ENCODE data around the gene R3HDM1. TPM values are rescaled to one million over a fixed set of nuclear protein-coding genes. Genes with fewer than 3 reads are reported as not detected.

R3HDM1 gene
- total and polyA plus RNA-seq, 2 donors (not counting 1 experiment from before 2014, with no cell fraction given): 12.4 to 33.1 TPM

DNA sequence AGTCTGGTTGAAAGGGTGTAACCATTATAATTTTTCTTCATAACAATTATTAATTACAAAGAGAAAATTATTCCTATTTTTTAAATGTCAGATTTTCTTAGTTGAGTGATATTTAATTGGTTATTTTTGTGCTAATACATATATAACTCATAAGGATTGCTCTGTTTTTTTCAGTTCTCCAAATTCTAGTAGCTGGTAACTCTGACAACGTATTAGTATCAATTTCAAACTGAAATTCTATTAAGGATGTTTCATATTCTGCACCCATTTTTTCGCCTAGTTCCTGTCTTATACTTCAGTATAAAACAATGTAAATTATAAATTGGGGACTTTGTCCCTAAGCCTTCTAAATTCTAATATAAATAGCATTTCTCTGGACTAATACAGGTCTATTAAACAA is 81.0 kb downstream of the R3HDM1 start:
- no peak overlapping the region for H3K9ac ChIP-seq (ENCODE audit: insufficient read depth, low read length)
- no peak overlapping the region for H2AFZ ChIP-seq (ENCODE audit: low read length)
- no peak overlapping the region for H3K4me3 ChIP-seq (replicated peaks in 1 of 4; ENCODE audit: control extremely low read depth in 1 of 4, insufficient read depth in 1 of 4, low read depth in 3 of 4, low read length in 4 of 4)
- H3K4me2 ChIP-seq (ENCODE audit: extremely low read depth, insufficient read depth, low read length): no peak overlapping the region
- H3K9me3 ChIP-seq (ENCODE audit: control insufficient read depth, insufficient read depth, low read depth, low read length): no peaks in the 10 kb centered on the region
- no peak overlapping the region for H3K27ac ChIP-seq (ENCODE audit: insufficient read depth, low read length)
- no peaks in the 10 kb centered on the region for H3K27me3 ChIP-seq (ENCODE audit: control insufficient read depth, insufficient read depth, low read length)
- no peaks in the 10 kb centered on the region for H3K4me1 ChIP-seq (ENCODE audit: control insufficient read depth, extremely low read depth, insufficient read depth, low read length)
- no peaks in the 10 kb centered on the region for H3K36me3 ChIP-seq (ENCODE audit: control insufficient read depth, insufficient read depth, low read length)
- no peak for DNase-seq (ENCODE audit: low read depth in 2 of 2)
- no peaks in the 10 kb centered on the region for H3K79me2 ChIP-seq (ENCODE audit: control insufficient read depth, insufficient read depth, low read length)
- no peak for TF ChIP-seq EZH2 (IDR thresholded peaks at IDR 0.05; ENCODE audit: low read length, missing control alignments)
- no peak for TF ChIP-seq CTCF (conservative IDR thresholded peaks at IDR 0.05 in 1 of 2, IDR thresholded peaks at IDR 0.05 in 1 of 2; ENCODE audit: low read depth in 1 of 2, low read length in 2 of 2)
- H4K20me1 ChIP-seq (ENCODE audit: control insufficient read depth, extremely low read depth, insufficient read depth, low read length): no peaks in the 10 kb centered on the region

DNA sequence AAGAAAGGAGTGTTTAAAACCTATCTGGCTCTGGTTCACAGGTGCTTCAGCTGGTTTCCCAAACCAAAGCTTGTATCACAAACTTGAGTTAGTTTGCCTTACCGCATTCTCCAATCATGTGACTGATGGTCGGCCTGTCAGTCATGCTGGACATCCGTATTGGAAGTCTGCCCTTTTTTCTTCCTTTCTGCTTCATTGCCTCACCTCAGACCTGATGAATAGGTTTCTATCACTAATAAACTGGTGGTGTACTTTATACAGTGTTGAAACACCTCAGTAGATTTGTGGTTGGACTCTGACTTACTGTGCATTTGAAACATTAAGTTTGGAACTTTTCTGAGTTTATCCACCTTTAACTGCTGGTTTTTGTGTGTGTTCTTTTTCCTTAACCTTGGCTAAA is 84.1 kb downstream of the R3HDM1 start:
- no peaks in the 10 kb centered on the region for H3K27me3 ChIP-seq (ENCODE audit: control insufficient read depth, insufficient read depth, low read length)
- TF ChIP-seq CTCF (conservative IDR thresholded peaks at IDR 0.05 in 1 of 2, IDR thresholded peaks at IDR 0.05 in 1 of 2; ENCODE audit: low read depth in 1 of 2, low read length in 2 of 2): no peak
- H3K4me1 ChIP-seq (ENCODE audit: control insufficient read depth, extremely low read depth, insufficient read depth, low read length): no peaks in the 10 kb centered on the region
- no peak overlapping the region for H3K27ac ChIP-seq (ENCODE audit: insufficient read depth, low read length)
- no peaks in the 10 kb centered on the region for H4K20me1 ChIP-seq (ENCODE audit: control insufficient read depth, extremely low read depth, insufficient read depth, low read length)
- H3K4me3 ChIP-seq (replicated peaks in 1 of 4; ENCODE audit: control extremely low read depth in 1 of 4, insufficient read depth in 1 of 4, low read depth in 3 of 4, low read length in 4 of 4): no peak overlapping the region
- no peak overlapping the region for H2AFZ ChIP-seq (ENCODE audit: low read length)
- H3K9ac ChIP-seq (ENCODE audit: insufficient read depth, low read length): no peak overlapping the region
- no peaks in the 10 kb centered on the region for H3K36me3 ChIP-seq (ENCODE audit: control insufficient read depth, insufficient read depth, low read length)
- H3K4me2 ChIP-seq (ENCODE audit: extremely low read depth, insufficient read depth, low read length): no peak overlapping the region
- H3K9me3 ChIP-seq (ENCODE audit: control insufficient read depth, insufficient read depth, low read depth, low read length): no peaks in the 10 kb centered on the region
- no peak for DNase-seq (ENCODE audit: low read depth in 2 of 2)
- no peaks in the 10 kb centered on the region for H3K79me2 ChIP-seq (ENCODE audit: control insufficient read depth, insufficient read depth, low read length)

GRCh38 chr2:135617501-135618015 is 86.3 kb downstream of the R3HDM1 start:
- Histone ChIP-seq H3K36me3 (ENCODE audit: control insufficient read depth, insufficient read depth, low read length) (no peaks in the 10 kb centered on the region), H3K79me2 (ENCODE audit: control insufficient read depth, insufficient read depth, low read length) (no peaks in the 10 kb centered on the region), H3K4me3 (replicated peaks in 1 of 4; ENCODE audit: control extremely low read depth in 1 of 4, insufficient read depth in 1 of 4, low read depth in 3 of 4, low read length in 4 of 4) (no peak overlapping the region), H3K27ac (ENCODE audit: insufficient read depth, low read length) (no peak overlapping the region), H3K4me1 (ENCODE audit: control insufficient read depth, extremely low read depth, insufficient read depth, low read length) (no peaks in the 10 kb centered on the region), H3K27me3 (ENCODE audit: control insufficient read depth, insufficient read depth, low read length) (no peaks in the 10 kb centered on the region), H3K9me3 (ENCODE audit: control insufficient read depth, insufficient read depth, low read depth, low read length) (no peaks in the 10 kb centered on the region), H2AFZ (ENCODE audit: low read length) (no peak overlapping the region), H3K4me2 (ENCODE audit: extremely low read depth, insufficient read depth, low read length) (no peak overlapping the region), H4K20me1 (ENCODE audit: control insufficient read depth, extremely low read depth, insufficient read depth, low read length) (no peaks in the 10 kb centered on the region), H3K9ac (ENCODE audit: insufficient read depth, low read length) (no peak overlapping the region)
- TF ChIP-seq EZH2 (IDR thresholded peaks at IDR 0.05; ENCODE audit: low read length, missing control alignments) (no peak), CTCF (conservative IDR thresholded peaks at IDR 0.05 in 1 of 2, IDR thresholded peaks at IDR 0.05 in 1 of 2; ENCODE audit: low read depth in 1 of 2, low read length in 2 of 2) (no peak)
- peak; percentile 4 to 25 for DNase-seq (ENCODE audit: low read depth in 2 of 2)
